GM19372 (cell line): Measurements from ENCODE around the gene TRPV4.
A peak's percentile ranks its signal among the peaks of the same experiment; 100 is the strongest.
"Not testable (repeated sequence)": the region's sequence is repeated elsewhere in the genome, so short reads cannot be mapped to it uniquely, and the experiment has no call there.

ENCODE experiments used
- ATAC-seq: cut with Tn5 transposase; IDR thresholded peaks from one replicate; pipeline ENCODE4 v1.9.1; 2021; ENCODE audit warnings: mild to moderate bottlenecking, low read depth, moderate library complexity; ENCODE audit not compliant: unreplicated experiment

TRPV4 gene

GRCh38 chr12:109833307-109834189 lies at the start of gene TRPV4:
Gene TRPV4, minus strand, starts transcription at chr12:109833398. Its CDS starts 18,602 bp downstream, at chr12:109814796.
- no peak for ATAC-seq

- no peak for ATAC-seq
These were observed 48.6 kb upstream of the TRPV4 start for GRCh38 chr12:109881752-109882151.

- ATAC-seq = no peak
These were observed 47.7 kb upstream of the TRPV4 start for GRCh38 chr12:109880938-109881337.

GRCh38 chr12:109880043-109880931 lies 47.1 kb upstream of the TRPV4 start, which contains the start of gene GLTP:
Gene GLTP, minus strand, starts transcription at chr12:109880541. Its CDS starts 167 bp downstream, at chr12:109880374.
- peak; percentile 94 for ATAC-seq

GRCh38 chr12:109879351-109880042 lies 46.3 kb upstream of the TRPV4 start:
- ATAC-seq = no peak

GRCh38 chr12:109878749-109879148 lies 45.6 kb upstream of the TRPV4 start:
- no peak for ATAC-seq

- ATAC-seq = no peak
These were observed 45.0 kb upstream of the TRPV4 start for GRCh38 chr12:109878247-109878625.

GRCh38 chr12:109877504-109878246 lies 44.5 kb upstream of the TRPV4 start:
- no peak for ATAC-seq

GRCh38 chr12:109876406-109876805 lies 43.2 kb upstream of the TRPV4 start:
- ATAC-seq = no peak

- ATAC-seq = no peak
These were observed 42.5 kb upstream of the TRPV4 start for GRCh38 chr12:109875572-109876131.

- ATAC-seq = no peak
These were observed 40.5 kb upstream of the TRPV4 start for GRCh38 chr12:109873653-109874052.

- ATAC-seq = no peak
These were observed 38.6 kb upstream of the TRPV4 start for GRCh38 chr12:109871668-109872314.

- no peak for ATAC-seq
These were observed 37.5 kb upstream of the TRPV4 start for GRCh38 chr12:109870648-109871047.

- ATAC-seq = no peak
These were observed 35.2 kb upstream of the TRPV4 start for GRCh38 chr12:109868182-109869051.

GRCh38 chr12:109864916-109865315 lies 31.7 kb upstream of the TRPV4 start:
- no peak for ATAC-seq

- ATAC-seq = no peak
These were observed 30.9 kb upstream of the TRPV4 start for GRCh38 chr12:109863847-109864712.

GRCh38 chr12:109862491-109862890 lies 29.3 kb upstream of the TRPV4 start:
- ATAC-seq = not testable (repeated sequence)
